ENCODE results near the gene CSNK1D.

Gene CSNK1D

DNA sequence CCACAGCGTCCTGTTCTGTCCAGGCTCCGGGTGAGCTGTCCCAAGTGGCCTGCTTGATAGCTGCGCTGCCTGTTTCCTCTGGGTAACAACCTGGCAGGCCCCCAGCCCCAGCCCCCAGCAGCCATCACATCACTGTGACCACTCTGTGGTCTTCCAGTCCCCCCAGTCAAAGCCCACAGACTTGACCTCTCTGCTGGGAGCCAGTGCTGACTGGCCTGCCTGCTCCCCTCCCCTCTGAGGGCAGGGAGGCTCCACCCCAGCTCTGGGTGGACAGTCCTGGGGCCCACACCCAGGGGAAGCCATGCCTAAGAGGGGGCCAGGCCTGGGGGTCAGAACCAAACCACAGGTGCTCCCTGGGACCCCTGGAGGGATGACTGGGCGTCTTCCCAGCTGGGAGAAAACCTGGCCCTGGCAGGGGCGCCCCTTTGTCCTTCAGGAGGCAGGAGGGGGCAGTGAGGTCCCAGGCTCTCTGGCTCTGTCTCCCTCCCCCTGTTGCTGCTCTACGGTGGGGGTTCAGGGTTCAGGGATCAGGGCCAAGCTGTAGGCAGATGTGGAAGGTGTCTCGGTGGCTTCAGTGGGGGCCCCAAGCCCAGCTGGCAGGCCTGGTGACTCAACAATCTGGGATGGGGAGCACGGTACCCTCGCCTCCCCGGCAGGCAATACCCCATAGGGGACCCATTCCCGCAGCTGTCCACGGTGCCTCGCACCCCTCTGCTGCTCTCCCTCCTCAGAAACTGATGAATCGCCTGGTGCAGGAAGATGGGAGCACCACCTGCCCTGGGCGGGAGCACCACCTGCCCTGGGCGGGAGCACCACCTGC is 46.5 kb downstream of the CSNK1D start:
- no peak for FAIRE-seq

DNA sequence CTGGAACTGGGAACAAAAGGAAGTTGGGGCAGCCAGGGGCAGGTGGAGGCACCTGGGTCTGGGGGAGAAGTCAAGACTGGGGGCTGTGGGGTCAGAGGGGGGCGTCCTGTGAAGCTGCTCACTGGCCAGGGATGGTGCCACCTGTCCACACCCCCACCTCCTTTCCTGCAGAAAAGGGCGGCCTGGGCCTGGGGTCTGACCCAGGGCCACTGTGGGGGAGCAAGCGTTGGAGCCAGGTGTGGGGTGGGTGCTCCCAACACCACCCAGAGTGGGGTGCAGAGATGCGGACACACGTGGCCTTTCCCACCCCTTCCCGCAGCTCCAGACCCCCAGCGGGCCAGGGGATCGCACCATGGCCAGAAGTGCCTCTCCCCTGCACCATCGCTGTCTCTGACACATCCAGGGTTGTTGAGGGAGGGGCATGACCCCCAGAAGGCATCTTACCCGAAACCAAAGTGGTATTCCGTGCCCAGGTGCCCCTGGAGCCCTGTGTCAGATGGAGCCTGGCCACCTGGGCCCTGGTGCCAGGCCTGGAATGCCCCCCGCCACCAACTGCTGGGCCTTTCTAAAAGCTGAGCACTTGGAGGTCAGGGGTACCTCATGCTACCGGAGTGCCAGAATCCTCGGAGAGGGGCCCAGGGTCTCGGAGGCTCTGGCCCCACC is 47.2 kb downstream of the CSNK1D start:
- no peak for FAIRE-seq

DNA sequence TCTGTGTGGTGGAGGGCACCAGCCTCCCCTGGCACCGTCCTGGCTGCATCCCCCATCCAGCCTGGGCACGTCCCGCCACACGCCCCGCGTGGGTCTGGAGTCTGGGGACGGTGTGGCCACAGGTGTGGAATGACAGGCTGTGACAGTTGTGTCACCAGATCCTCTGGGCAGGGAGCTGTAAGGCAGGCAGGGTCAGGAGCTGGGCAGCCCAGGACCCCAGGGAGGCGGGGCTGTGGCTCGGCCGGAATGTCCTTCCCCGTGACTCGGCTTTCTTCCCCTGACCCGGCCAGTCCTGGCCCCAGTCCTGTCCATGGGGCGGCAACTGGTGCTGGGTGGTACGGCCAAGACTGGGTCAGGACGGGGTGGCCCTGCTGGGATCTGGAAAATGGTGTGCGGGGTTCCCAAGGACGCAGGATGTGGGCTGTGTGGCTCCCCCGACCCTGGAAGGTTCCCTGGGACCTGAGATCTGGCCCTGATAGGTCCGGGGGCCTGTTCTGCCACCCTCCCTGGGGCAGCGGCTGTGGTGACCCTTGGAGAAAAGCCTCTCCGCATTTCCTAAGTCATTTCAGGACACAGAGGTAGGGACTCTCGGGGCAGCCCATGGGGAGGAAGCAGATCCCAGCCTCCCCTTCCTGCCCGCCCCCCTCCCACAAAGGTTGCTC is 48.0 kb downstream of the CSNK1D start:
- FAIRE-seq: no peak

DNA sequence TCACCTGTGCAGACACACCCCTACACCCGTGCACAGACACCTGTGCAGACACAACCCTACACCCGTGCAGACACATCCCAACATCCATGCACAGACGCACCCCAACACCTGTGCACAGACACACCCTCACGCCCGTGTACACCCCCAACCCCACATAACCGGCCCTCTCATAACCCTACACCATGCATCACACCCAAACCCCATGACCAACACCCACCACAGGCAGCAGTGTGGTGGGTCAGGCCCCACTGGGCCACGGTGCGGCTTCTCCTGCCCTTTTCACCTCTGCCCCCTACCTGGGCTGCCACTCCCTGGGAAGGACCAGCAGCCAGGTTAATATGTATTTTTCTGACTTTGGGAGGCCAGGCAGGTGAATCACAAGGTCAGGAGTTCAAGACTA is 48.8 kb downstream of the CSNK1D start:
- no peak for FAIRE-seq

DNA sequence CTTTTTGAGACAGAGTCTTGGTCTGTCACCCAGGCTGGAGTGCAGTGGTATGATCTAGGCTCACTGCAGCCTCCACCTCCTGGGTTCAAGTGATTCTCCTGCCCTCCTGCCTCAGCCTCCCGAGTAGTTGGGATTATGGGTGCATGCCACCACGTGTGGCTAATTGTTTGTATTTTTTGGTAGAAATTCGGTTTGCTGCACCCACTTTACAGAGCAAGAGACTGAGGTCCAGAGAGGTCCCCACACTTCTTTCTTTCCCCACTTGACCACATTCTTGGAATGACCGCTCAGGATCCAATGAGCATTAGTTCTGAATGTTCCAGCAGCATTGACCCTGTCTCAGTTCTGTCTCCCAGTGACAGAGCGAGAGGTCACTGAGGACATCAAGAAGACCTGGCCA is 50.0 kb downstream of the CSNK1D start:
- FAIRE-seq: no peak

DNA sequence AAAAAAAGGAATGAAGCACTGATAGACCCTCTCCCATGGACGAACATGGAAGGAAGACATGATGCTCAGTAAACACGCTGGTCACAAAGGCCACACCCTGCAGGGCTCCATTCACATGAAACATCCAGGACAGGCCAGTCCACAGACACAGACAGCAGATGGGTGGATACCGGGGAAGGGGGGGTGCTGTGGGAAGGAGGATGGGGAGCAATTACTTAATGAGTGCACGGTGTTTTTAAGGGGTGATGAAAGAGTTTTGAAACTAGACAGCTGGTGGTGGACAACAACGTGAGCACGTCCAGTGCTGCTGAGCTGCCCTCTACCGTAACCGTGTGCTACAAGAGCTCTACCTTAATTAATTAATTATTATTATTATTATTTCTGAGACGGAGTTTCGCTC is 50.7 kb downstream of the CSNK1D start:
- no peak for FAIRE-seq

DNA sequence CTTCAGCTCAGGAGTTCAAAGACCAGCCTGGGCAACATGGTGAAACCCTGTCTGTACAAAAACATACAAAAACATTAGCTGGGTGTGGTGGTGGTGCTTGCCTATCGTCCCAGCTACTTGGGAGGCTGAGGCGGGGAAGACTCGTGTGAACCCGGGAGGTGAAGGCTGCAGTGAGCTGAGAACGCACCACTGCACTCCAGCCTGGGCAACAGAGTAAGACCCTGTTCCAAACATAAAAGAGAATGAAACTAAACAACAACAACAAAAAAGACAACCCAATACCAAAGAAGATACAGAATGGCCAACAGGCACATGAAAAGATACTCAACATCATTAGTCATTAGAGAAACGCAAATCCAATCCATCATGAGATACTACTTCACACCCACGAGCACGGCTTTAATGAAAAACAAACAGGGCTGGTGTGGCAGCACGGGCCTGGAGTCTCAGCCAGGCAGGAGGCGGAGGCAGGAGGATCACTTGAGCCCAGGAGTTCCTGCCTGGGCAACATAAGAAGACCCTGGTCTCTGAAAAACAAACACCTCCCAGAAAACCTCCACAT is 52.1 kb downstream of the CSNK1D start:
- no peak for FAIRE-seq

DNA sequence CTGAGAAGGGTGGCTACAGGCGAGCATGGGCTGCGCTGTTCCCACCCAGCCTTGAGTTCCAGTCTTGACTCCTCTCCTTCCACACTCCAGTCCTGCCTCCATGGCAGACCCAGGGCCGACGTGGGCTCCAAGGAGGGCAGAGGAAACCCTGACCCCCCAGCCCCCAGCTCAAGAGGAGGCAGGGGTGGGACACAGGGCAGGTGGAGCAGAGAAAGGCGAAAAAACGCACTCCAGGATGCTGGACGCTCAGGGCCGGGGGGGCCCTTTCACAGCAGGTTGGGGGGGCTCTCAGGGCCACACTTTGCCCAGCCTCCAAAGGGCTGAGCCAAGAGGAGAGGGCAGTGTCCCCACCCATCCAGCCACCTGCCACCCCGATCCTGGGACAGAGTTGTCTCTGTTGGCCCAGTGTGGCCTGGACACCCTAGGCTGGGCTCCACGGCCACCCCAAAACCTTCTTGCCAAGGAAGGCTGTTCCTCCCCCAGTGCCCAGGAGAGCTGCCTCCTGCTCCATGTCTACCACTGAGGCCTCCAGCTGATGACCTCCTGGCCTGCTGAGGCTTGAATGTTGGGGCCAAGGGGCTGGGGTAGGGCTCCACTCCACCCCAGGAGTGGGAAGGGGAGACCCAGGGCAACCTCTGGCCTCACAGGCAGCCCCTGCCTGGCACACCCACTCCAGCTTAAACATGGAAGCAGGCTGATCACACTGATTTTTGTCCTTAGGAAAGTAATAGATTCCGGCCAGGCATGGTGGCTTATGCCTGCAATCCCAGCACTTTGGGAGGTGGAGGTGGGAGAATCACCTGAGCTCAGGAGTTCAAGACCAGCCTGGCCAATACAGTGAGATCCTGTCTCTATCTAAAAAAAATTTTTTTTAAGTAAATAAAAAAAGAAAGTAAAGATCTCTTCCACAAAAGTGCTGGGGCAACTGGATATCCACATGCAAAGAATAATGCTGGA is 53.5 kb downstream of the CSNK1D start:
- no peak for FAIRE-seq

DNA sequence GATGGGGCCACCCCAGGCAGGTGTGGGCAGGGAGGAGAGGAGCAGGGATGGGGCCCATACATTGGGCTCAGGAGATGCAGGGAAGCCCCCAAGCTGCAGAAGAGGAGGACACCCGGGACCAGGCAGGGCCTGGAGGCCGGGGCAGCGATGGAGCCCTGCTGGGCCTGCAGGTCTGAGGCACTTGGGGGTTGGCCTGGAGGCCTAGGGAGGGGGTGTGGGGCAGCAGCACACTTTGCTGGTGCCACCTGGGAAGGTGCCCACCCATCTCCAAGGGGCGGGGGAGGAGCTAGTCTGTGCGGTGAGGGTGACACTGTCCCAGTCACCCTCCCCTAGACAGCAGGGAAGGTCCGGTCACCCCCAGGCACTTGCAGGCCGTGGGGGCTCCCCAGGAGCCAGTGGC is 54.4 kb downstream of the CSNK1D start:
- FAIRE-seq: no peak

DNA sequence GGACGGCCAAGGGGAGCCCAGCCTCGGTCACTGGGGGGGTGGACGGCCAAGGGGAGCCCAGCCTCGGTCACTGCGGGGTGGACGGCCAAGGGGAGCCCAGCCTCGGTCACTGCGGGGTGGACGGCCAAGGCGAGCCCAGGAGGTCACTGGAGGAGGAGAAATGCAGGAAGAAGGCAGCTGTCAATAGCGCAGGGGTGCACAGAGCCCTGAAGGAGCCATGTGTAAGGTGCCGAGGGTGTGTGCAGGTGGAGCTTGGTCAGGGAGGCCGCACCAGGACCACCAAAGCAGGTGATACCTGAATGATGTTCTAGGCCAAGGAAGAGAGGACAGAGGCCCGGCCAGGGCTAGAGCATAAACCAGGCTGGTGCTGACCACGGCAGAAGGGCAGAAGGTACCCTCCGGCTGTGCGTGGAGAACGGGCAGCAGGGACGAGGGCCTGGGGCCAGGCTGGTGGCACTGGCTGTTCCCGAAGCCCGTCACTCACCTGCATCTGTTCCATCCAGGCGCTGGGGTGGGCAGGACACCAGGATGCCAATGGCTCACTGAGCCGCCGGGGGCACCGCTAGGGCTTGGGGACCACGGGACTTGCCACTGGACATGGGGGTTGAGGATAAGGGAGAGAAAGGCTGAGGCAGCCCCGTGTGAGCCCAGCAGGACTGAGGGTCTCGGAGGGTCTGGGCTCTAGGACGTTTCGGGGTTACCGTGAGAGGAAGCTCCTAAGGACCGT is 55.0 kb downstream of the CSNK1D start:
- FAIRE-seq: no peak

DNA sequence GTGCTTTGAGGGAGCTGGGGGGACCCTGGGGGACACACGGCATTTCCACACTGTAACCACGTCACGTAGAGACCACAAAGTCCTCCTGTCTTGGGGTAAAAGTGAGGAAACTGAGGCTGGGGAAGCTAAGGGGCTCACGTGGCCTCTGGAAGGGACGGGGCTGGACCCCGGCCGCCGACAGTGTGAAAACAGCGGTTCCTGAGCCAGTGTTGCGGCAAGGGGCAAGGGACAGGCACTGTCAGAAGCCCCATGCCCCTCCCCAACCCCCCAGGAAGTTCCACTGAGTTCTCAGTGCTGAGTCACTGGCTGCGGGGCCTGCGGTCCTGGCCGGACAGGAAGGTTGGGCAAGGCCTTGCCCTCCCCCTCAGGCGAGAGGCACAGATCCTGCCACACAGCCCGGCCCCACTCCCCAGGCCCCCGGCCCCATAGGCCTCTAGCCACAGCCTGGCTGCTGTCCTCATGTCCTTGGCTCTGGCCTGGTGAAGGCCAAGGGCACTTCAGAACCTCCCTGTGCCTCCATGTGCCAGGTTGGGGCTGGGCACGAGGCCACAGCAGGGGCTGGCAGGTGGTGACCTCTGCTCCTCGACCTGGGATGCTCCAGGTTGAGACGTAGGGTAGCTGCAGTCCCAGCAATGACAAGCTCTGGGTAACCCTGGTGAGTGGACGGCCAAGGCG is 55.8 kb downstream of the CSNK1D start:
- FAIRE-seq: no peak

DNA sequence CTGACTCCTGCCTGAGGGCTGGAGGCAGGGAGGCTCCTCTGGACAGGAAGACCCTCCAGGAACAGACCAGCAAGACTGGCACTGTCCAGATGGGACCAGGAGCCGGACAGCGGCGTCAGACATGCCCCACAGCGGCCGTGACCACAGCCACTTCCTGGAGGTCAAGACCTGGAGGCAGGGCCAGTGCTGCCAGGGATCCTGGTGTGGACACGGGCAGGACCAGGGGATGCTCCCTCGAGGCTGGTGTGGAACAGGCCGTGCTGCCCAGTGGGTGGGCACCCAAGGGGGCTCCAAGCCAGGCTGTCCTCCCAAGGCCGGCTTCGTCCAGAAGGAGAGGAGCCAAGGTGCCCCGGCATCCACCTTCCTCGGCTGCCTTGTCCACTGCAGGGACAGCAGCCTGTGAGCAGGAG is 56.4 kb downstream of the CSNK1D start:
- no peak for FAIRE-seq

DNA sequence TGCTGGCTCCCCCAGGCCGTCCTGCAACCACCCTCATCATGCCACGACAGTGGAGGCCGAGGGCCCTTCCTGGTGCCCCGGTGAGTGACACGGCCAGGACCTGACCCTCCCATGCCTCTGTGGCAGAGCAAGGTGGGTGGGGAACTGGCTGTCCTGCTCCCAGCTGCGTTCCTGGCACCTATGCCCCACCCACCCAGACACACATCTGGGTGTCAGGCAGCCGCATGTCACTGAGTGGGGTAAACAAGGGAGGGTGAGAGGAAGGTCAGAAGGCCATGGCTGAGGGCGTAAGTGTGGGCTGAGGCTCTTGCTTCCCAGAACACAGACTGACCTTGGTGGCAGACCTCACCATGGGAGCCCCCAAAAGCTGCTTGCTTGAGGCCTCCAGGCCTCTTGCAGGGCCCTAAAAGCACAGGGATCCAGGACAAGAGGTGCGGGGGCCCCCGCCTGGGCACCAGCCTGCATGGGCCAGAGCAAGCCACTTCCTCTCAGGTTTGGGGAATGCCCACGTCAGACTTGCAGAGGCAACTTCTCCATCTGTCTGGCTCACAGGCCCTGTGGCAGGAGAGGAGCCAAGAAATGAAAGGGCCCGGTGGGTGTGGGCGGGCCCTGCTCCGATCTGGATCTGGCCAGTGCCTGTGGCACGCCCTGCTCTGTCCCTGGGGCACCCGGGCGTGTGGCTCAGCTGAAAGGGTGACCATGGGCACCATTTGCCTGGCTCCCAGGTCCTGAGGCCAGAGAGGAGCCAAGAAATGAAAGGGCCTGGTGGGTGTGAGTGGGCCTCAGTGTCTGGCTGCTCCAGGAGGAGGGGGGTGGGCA is 57.0 kb downstream of the CSNK1D start:
- FAIRE-seq: no peak

DNA sequence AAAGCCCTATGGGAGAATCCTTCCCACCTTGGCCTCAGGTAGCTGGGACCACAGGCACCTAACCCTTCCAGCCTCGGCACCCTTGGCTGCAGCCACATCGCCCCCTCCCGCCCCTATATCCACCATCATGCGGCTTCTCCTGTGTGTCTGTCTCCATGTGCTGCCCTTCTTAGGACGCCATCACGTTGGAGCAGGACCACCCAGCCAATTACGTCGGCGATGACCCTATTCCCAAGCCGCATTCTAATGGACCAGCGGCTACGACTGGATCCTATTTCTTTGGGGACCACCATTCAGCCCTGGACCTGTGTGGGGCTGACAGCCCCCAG is 57.6 kb downstream of the CSNK1D start:
- no peak for FAIRE-seq

DNA sequence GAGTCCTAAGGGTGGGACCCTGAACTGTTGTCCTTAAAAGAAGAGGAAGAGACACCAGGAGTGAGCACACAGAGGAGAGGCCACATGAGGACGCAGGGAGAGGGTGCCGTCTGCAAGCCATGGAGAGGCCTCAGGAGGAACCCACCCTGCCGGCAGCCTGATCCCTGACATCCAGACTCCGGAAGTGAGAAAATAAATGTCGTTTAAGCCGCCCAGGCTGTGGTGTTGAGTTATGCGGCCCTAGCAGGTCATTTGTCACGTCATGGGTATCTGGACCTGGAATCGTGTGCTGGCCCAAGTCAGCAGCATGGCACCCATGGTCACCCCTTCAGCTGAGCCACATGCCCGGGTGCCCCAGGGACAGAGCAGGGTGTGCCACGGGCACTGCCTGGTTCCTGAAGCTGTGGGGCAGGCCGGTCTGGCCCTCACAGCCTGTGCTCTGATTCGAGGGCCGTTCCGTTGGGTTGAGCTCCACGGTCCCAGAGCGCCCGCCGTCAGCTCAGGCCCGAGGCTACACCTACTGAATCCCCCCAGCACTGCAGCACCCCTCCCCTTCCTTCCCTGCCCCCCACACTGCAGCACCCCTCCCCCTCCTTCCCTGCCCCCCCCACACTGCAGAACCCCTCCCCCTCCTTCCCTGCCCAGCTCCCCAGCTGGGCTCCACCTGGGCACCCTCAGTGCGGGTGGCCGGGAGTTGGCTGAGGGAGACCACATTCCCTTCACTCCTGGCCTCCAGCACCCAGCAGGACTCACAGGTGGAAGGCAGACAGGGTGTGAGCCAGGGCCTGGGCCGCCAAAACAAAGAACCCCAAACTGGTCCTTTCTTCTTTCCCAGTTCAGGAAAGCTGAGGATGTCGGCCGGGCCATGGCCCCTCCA is 58.2 kb downstream of the CSNK1D start:
- no peak for FAIRE-seq

DNA sequence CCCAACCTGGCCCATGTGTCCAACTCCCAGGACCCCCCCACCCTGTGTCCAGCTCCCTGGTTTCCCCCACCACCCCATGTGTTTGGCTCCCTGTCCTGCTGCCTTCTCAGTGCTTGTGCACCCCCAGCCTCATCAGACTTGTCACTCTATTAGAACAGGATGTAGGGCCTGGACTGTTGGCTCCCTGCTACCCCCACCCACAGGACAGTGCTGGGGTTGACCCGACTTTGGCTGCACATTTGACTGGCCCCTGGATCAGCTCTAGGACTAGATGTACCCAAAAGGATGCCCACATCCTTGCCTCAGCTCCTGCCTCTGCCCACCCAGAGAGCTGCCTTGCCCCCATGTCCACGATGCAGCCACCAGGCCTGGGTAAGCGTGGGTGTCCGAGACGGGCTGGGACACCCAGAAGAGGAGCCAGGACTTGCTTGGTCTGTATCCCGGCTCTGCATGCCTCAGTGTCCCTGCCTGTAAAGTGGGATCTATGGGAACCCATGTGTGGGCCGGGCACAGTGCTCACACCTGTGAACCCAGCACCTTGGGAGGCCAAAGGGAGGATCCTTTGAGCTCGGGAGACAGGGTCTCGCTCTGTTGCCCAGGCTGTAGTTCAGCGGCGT is 59.4 kb downstream of the CSNK1D start:
- FAIRE-seq: no peak

DNA sequence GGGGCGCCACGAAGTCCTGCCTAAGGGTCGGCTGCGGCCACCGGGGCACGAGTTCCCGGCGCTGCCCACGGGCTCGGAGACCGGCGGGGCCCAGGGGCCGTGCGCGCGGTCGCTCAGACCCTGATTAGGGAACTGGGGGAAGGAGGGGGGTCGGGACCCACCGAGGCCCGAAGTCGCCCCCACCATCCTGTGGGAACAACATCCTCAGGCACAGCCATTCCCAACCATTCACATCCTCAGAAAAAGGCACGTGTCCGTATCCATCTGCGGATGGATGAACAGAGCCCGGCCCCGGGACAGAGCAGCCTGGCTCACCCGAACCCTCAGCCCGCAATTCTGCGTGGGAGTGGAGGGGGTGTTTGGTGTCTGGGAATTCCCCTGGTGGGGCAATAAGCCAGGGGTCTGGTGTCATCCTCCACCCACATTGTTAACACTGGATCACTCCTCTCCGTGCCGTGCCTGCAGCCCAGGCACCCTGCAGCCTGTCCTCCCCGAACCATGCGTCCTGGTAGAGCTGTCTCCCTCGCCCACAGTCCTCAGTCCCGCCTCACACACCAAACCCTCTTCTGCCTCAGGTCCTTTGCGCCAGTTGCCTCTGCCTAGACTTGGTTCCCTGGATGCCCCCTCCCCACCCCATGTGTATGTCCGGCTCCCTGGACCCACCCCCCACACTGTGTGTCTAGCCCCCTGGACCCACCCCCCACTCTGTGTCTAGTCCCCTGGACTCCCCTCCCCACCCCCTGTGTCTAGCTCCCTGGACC is 60.1 kb downstream of the CSNK1D start:
- no peak for FAIRE-seq
